NCI-H1092 treated with DMSO at 0.1 percent for 48 hours (cell line): Measurements from ENCODE around the gene GNAZ.
A peak's percentile ranks its signal among the peaks of the same experiment; 100 is the strongest.

Experiments
- DNase-seq: peaks from one replicate; lab custom pipeline; 2025; lab: John Stamatoyannopoulos, UW

GNAZ gene

DNA sequence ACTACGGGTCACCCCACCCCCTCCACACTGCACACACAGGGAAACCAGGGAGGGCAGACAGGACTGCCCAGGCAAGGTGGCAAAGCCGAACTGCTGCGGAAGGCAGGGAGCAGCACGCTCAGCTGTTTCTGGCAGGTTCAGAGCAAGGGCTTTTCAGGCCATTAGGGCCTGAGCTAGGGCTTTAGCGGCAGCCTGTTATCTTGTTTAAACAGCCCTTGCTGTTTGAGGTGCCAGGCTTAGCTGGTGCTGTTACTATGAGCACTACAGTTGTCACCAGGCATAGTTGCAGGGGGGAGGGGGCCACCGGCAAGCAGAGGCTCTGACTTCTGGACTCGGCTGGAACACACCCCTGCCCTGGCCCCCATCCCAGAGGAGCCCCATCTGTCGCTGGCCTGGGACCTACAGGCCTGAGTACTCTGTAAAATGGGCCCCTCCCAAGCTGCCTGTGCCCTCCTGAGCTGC, 36.6 kb downstream of the GNAZ start:
- peak; percentile 61 for DNase-seq

DNA sequence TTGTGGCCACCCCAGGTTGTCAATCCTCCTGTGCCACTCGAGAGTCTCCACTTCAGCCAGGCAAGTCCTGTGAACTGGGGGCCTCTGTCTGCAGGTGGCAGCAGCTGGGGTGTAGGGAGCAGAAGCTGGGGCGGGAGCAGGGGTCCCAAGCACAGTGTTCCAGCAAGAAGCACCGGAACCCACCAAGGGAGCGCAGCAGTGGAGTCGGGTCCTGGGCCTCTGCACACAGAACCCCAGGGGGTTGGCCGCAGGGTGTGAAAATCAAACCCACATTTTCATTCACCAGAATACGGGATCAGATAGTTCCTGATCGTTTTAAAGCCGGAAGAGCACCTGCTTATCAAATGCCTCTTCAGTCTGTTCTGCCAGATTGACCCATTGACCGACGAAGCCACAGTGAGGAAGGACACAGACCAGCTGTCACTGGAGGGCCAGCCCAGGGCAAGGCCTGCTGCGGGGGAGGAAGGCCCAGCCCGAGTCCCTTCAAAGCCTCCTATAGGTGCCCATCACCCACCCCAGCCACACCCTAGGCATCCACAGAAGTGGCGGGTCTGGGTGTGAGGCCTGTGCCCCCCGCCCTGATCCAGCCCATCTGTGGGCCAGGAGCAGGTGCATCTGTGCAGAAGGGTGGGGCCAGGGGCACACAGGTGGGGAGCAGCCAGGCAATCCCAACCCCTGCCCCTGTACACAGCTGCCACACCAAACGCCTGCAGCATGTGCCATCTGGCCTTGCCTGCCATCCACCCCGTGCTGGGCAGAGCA, 37.3 kb downstream of the GNAZ start:
- no peak for DNase-seq

DNA sequence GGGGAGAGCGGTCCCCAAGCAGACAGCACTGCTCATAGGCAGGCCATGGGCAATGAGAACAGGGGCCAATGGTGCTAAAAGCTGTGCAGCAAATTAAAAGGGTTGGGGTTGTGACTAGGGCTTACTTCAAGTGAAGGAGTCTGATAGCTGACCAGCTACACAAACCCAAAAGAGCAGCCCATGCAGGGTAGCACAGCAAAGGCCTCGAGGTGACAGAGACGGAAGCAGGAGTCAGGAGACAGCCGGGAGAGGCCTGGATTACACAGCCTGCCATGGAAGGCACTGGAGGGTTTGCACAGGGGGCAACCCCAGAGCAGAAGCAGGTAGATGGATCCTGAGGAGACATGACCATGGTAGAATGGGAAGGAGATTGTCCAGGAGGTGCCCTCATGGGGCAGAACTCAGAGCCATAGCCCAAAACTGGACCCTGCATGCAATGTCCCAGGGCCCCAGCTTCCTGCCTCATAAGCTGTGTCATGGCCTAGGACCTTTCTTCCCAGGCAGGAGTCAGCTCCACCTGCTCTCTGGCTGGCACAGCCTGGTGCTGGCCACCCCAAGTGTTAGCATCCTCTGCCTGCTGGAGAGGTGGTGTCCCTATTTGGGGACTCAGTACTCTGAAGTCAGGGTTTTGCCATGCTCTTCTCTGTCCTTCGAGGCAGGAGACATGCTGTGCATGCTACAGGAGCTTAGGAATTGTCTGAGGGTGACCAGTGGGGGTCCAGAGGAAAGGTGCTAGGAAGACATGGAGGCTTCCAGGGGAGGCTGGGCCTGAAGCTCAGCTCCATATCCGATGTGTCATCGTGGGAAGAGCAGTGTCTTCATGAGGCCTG, 38.1 kb downstream of the GNAZ start:
- DNase-seq, result no peak

DNA sequence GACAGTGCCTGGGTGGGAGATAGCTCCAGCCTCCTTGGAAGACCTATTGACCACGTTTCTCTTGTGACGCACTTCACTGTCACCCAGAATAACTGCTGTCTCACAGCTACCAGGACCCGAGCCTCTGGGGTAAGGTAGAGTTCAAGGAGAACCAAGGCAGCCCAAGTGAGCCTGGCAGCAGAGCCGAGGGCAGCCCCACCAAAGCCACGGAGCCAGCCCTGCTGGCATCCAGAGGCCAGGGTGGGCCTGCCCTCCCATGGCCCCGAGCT, 38.7 kb downstream of the GNAZ start:
- no peak for DNase-seq

DNA sequence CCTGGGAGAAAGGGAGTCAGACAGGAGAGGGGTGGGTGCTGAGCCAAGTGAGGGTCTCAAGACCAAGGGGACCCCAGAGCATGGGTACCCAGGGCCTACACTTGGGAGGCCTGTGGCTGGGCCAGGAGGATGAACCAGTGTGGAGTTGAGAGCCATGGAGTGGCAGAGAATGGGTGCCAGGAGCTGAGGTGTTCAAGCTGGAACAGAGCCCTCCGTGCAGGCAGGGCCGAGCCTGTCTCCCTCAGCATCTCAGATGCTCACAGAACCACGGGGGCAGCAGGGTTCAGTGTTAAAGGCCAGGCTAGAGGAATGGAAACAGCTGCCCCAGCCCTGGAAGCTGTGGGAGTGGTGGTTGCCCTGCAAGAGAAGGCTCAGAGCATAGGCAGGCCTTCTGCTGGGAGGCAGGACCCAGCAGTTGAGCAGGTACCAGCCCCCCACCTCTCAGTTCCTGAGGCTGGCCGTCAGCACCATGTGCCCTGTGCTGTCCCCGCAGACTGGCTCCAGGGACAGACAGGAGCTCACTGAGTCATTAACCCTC, 39.2 kb downstream of the GNAZ start:
- peak; percentile 33 for DNase-seq

DNA sequence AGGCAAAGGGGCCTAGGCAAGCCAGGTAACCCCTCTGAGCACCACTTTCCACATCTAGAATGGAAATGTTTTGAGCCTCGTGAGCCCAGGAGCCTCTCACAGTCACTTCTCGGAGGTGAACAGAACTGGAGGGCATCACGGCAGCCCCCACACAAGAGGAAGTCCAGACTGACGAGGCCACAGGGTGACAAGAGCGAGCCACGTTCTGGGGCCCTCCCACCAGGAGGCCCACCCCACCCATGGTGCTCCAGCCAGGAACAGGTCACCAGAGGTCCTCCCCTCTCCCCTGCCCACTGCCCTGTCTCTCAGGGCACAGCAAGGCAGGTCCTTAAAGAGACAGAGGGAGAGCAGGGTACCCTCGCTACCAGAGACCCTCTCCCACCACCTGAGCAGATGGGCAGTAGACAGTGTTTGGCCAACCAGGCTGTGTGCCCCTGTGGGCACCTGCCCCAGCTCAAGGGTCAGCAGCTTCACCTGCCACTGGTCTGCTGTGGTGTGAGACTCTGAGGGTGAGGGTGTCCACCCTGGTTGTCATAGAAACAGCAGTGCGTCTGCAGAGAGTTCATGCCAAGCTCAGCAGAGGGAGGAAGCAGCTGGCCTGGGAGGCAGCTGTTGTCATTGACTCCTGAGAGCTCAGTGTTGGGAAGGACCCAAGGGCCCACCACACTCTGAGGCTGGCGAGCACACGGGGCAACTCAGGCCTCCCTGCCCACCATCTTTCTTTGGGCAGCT, 40.0 kb downstream of the GNAZ start:
- peak; percentile 87 for DNase-seq

DNA sequence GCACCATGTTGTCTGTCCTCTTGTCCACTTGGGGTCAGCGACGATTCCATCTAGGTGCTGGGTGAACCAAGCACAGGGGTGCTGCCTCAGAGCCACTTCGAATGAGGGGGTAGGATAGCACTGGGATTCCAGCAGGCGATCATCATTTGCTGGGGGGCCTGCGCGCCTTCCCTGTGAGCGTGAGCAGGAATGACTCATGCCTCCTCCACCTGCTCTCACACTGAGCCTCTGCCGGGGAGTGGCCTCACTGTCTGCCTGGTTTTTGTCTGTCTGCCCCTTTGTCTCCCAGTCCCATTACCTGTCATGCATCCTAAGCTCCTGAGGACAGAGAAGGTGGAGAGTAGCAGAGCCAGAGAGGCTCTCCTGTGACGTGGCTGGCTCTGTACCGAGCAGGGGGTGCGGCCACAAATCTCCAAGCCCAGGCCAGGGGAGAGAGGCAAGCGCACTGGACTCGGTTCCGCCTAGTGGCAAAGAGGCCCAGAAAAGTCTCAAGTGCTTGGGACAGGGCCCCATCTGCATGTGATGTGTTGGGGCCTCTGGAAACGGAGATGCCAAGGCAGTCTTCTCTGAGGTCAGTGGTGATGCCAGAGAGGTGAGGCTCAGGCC, 40.7 kb downstream of the GNAZ start:
- peak; percentile 61 for DNase-seq

DNA sequence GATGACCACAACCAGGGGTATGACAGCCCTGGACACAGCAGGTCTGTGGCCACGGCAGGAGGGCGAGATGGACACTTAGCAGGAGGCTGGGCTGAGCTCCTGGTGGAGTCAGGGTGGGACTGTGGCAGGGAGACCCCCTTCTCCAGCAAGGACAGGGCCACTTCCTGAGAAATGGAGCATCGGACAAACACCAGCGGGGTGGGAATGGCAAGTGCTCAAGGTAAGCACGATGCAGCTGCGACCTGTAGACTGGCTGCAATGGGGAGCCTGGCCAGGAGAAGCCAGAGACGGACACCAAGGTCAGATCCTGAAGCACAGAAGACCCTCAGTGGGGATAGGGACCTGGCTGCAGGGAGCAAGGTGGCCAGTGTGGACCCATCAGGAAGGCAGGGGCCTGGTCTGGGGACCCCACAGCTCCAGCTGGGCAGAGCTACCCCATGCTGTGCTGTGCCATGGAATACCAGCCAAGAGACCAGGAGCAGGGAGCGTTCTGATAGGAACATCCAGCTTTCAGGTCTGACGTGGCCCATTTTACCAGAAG, 42.2 kb downstream of the GNAZ start:
- no peak for DNase-seq

DNA sequence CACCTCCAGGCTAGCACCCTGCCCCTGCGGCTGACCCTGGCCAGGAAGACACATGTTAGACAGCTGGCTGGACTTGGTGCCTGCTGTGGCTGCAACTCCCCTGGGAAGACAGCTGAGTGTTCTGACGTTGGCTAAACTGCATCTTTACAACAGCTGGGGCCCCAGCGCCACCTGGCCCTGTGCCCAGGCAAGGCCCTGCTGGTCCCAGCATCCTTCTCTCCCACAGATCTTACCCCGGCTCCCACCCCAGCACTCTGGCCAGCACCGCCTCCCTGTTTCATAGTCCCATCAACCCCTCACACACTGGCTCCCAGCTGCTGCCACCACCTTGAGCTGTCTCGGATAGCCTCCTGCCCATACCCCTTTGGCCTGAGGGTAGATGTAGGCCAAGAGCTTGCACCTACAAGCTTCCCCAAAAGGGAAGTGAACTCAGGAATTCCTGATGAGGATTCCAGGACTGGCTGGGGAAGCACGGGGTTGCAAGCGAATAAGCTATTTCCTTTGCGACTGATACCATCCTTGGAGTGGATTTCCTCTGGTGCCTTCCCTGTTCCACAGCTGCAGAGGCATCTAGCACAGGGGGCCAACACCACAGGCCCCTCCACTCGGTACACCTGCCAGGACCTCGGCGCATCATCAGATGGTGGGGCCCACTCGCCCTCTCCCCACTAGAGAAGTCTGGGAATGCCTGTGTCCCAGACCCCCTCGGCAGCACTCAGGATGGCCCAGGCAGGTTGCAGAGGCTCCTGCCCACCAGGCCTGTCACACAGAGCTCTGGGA, 42.9 kb downstream of the GNAZ start:
- DNase-seq, result peak; percentile 91

DNA sequence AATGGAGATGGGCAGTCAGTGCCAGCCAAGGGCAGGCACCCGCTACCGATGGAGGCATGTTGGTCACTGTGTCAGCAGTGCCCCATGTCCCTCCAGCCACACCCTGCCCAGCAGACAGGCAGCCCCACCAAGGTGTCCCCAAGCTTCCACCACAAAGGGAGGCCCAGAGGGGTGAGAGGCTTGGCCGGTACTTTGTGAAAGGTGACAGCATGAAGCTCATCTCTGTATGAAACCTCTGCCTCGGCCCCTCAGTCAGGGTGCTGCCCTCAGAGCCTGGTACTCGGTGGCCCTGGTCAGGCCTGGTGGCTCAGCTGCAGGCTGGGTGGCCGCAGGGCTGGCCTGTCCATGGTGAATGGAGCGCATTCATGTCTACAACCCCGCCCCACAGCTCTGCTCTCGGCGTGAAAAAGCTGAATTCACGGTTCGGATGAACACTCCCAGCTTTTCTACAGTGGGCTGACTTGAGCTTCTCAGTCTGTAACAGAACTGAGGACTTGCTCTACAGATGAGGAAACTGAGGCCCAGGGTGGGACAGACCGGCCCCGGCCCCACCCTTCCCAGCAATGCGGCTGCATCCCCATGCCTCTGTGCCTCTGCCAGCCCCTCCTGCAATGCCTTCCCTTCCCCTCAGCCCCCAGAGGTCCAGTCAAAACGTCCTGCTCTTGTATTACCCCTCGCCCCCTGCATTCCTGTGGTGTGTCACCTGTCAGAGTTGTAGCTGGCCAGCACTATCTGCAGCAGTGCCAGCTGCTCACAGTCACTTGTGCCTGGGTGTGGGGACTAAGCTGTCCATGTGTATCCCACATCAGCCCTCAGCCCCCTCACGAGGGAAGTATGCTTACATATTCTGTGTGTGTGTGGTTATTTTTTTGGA, 43.8 kb downstream of the GNAZ start:
- no peak for DNase-seq

DNA sequence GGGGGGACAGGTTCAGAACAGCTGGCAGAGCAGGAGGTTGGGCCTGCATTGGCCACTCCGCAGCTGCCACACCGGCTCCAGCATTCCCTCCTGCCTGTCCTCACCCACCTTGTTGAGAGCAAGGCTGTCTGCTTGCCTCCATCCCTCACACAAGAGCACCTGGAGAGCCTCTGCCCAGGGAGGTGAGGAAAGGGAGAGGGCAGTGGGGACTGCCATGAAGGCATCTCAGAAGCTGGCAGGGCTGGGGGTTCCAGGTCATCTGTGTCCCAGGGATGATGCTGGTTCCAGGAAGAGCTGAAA, 44.4 kb downstream of the GNAZ start:
- DNase-seq, result no peak

DNA sequence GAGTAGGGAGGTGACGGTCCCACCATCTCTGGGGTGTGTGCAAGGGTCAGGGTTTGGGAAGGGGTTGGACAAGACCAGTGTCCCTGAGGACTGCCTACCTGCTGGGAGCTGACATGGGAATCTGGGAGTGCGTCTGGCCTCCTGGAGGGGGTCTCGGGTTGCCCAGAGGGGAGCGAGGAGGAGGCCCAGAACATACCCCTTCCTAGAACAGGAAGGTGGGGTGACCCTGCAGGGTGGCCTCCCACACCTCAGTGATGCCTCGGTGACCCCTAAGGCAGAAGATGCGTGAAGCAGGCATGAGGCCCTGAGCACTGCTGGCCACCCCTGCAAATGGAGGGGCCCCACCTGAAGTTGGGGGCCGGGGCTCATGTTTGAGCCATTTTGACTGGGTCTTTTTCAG, 45.0 kb downstream of the GNAZ start:
- DNase-seq, result no peak

DNA sequence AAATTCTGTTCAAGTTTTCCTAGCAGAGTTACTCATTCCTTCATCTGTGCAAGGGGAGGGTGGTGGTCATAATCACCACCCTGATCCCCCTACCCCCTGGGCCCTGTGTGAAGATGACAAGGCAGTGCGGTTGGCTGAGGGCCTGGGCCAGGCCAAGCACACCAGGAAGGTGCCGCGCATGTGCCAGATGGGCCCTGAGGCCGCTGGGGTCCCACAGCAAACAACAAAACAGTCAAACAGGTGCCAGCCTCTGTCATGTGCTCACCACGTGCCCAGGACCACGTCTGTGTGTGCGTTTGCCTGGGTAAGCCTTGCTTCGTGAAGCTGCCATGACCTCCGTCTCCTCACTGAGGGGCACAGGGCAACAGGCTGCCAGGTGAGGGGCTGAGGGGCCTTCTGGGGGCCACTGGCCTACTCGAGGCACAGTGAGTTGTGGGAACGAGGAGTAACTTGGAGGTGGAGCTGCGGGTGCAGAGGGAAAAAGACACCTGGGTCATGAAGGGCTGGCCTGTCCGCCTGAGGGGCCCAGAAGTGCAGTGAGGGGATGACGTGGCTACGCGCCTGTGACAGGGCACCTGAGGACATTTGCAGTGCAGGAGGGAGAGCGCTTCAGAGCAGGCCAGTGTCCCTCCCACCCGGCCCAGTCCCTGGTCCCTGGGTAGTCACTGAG, 45.6 kb downstream of the GNAZ start:
- DNase-seq, result no peak

DNA sequence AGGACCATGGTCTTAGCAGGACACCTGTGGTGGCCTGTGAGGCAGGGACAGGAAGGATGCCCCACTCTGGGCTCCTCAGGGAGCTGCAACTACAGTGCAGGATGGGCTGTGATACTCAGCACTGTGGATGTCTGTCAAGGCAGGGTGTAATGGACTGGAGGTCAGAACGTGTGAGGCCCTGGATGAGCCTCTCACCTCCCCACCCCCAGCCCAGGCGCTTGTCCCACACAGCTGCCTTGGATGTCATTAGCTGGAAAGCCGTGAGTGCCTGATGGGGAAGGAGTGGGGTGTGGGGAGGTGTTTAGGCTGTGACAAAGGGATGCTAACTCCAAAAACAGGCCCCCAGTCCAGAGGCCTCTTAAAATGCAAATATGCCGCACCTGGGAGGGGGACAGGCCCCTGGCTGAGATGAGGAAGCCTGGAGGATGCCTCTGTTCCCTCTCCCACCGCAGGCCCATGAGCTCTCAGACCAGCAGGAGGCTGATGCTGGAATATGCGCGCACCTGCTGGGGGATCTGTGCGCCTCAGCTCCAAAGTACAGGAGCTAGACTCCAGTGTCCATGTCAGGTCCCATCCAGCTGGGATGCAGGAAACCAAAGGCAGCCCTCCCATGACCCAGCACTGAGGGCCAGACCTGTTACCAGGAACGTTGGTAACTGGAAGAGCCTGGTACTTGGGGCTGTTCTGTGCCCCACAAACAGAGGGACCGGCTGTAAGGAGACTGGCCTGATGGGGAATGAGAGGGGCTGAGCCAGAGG, 46.4 kb downstream of the GNAZ start:
- DNase-seq, result no peak

DNA sequence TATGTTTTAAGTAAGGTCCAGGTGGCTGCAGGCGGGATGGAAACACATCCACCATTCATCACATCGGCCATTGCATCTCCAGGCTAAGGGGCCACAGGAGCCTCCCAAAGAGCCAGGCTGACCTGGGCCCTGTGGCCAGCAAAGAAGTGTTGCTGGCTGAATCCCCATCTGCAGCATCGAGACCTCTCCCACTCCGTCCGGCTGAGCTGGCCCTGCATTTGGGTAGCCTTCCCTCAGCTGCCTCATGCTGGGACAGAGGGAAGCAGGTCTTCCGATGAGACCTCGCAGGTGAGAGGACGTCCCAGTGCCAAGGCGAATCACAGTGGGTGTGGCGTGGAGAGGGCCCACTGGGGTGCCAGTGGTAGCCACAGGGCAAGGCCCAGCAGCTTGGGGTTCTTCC, 47.0 kb downstream of the GNAZ start:
- DNase-seq, result no peak

DNA sequence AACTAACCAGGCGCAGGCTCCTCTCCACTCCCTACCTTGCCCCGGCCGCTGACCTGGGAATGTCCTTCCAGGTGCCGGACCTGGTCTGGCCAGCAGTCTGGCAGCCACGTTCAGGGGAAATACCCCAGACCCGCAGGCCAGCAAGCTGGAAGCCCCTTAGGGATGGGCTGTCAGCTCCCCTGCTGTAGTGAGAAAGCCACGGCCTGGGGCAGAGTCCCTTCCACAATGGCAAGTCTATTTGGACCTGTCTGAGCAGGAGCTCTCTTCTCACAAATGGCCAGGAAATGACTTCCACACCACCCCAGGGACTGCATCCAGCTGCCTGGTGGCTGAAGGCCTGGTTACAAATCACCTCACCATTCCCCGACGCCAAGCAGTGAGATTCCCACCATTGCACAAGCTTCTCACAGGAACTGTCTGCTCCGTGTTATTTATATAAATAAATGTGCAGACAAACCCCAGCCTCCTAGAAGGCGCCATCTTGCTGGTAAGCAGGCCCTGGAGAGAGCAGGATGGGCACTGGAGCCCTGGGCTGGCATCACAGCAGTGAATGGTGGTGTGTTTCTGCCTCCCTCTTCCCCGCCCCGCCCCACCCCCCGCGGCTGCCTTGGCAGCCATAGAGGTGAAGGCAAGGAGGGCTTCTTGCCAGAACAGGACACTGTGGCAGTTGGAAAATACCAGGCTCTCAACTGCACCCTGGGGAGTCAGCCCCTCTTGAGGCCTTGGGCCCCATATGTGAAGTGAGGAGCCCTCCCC, 47.8 kb downstream of the GNAZ start:
- peak; percentile 65 for DNase-seq

DNA sequence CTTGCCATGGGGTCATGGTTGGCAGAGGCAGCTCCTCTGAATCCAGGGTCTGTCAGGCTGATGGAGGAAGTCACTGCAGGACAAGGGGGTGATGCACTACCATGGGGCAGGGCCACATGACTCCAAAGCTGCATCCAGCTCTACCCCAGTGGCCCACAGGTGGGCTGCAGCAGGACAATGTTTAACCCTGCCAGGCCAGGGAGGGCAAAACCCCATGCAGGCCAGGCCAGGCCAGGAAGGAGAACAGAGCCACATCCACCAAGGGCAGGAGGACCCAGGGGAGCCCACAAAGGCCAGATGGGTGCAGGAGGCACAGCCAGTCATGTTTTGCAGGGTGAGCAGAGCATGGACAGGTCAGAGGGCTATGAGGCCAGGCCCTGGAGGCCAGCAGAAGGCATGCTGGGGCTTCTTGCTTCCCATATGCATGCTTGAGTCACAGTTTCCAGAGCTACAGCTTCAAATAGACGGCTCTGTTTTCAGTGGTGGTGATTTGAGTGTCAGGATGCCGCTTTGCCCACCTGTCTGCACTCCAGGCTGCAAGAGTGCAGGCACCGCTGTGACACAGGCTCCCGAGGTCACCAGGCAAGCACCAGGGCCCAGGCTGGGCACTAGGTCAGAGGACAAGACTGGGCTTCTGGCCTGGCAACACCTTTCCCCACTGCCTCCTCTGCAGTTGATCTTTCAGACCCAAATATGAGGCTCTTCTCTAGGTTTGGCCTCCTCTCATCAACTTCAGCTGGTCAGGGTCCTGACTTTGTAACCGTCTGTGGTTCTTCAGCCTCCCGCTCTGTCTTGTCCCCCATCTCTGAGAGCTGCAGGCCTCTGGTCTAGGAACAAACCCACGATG, 48.6 kb downstream of the GNAZ start:
- no peak for DNase-seq
